Astrocyte (in vitro differentiated cells and primary cell): Measurements from ENCODE around the gene KRAS. TPM values are rescaled to one million over a fixed set of nuclear protein-coding genes. Genes with fewer than 3 reads are reported as not detected.

Source experiments
- DNase-seq: peaks from one replicate; pipeline ENCODE4 v3.0.0-alpha.2; 2010; ENCODE audit warnings: low read depth
- FAIRE-seq: peaks from 2 replicates; lab custom pipeline; 2011; peaks lifted over from hg19 to GRCh38; lab: Jason Lieb, UNC
- H2AFZ ChIP-seq: 2 replicates; pipeline ENCODE4 v1.6.0; 2012; ENCODE audit warnings: low read depth, low read length, inconsistent platforms
- H3K27ac ChIP-seq: 2 replicates; pipeline ENCODE4 v1.5.1; 2011; ENCODE audit warnings: low read depth, low read length, inconsistent platforms
- H3K27me3 ChIP-seq: 2 replicates; pipeline ENCODE4 v1.6.0; 2011; ENCODE audit warnings: low read length, inconsistent platforms; ENCODE audit not compliant: insufficient read depth
- H3K36me3 ChIP-seq: 2 replicates; pipeline ENCODE4 v1.5.1; 2011; ENCODE audit warnings: low read length, inconsistent platforms; ENCODE audit not compliant: insufficient read depth
- H3K4me1 ChIP-seq: 2 replicates; pipeline ENCODE4 v1.5.1; 2011; ENCODE audit warnings: low read length, inconsistent platforms; ENCODE audit not compliant: insufficient read depth
- H3K4me2 ChIP-seq: 2 replicates; pipeline ENCODE4 v1.6.0; 2012; ENCODE audit warnings: low read length, inconsistent platforms
- H3K4me3 ChIP-seq: 2 replicates; pipeline ENCODE4 v1.5.1; 2011; ENCODE audit warnings: low read depth, mild to moderate bottlenecking, low read length, inconsistent platforms; ENCODE audit not compliant: insufficient read depth
- H3K79me2 ChIP-seq: 2 replicates; pipeline ENCODE4 v1.6.0; 2012; ENCODE audit warnings: mild to moderate bottlenecking, low read length, inconsistent platforms; ENCODE audit not compliant: insufficient read depth
- H3K9ac ChIP-seq: 2 replicates; pipeline ENCODE4 v1.6.0; 2012; ENCODE audit warnings: mild to moderate bottlenecking, low read length, inconsistent platforms
- H3K9me3 ChIP-seq: 2 replicates; pipeline ENCODE4 v1.5.1; 2012; ENCODE audit warnings: low read depth, mild to moderate bottlenecking, low read length, inconsistent platforms; ENCODE audit not compliant: insufficient read depth
- H4K20me1 ChIP-seq: 2 replicates; pipeline ENCODE4 v1.6.0; 2012; ENCODE audit warnings: low read length, inconsistent platforms; ENCODE audit not compliant: insufficient read depth
- H3K27ac Mint-ChIP-seq: one replicate; pipeline ENCODE4 v1.8.0; 2021; ENCODE audit warnings: mild to moderate bottlenecking, mixed read lengths; ENCODE audit not compliant: unreplicated experiment
- H3K27me3 Mint-ChIP-seq: one replicate; pipeline ENCODE4 v1.8.0; 2021; ENCODE audit warnings: low read depth, mixed read lengths; ENCODE audit not compliant: unreplicated experiment
- H3K36me3 Mint-ChIP-seq: one replicate; pipeline ENCODE4 v1.8.0; 2021; ENCODE audit warnings: low read depth, mixed read lengths; ENCODE audit not compliant: unreplicated experiment
- H3K4me1 Mint-ChIP-seq: one replicate; pipeline ENCODE4 v1.8.0; 2021; ENCODE audit warnings: low read depth, mixed read lengths; ENCODE audit not compliant: unreplicated experiment
- H3K4me3 Mint-ChIP-seq: one replicate; pipeline ENCODE4 v1.8.0; 2021; ENCODE audit warnings: mild to moderate bottlenecking, moderate library complexity, mixed read lengths; ENCODE audit not compliant: unreplicated experiment
- H3K9me3 Mint-ChIP-seq: one replicate; pipeline ENCODE4 v1.8.0; 2021; ENCODE audit warnings: mild to moderate bottlenecking, mixed read lengths; ENCODE audit not compliant: unreplicated experiment
- CTCF ChIP-seq: IDR thresholded peaks from 2 replicates; pipeline ENCODE4 v1.5.1; 2011; ENCODE audit warnings: low read depth, mild to moderate bottlenecking, inconsistent platforms, low read length, moderate library complexity; ENCODE audit not compliant: insufficient read depth
- EZH2 ChIP-seq: IDR thresholded peaks from 2 replicates; pipeline ENCODE4 v1.6.1; 2012; ENCODE audit warnings: mild to moderate bottlenecking, low read length, inconsistent platforms; ENCODE audit not compliant: insufficient read depth
- total RNA-seq: library from RNA; stranded (reverse); gene quantifications from 2 replicates; pipeline ENCODE4 v1.2.1, GENCODE V29; 2021

Gene KRAS
- total RNA-seq, 1 donor from 2014 or later = 40.3 TPM

GRCh38 chr12:25283006-25283405 is 32.3 kb upstream of the KRAS start:
- H3K9me3 ChIP-seq = no peaks in the 10 kb centered on the region
- H3K9ac ChIP-seq = no peak overlapping the region
- H3K36me3 ChIP-seq = no peaks in the 10 kb centered on the region
- H4K20me1 ChIP-seq = no peaks in the 10 kb centered on the region
- no peak overlapping the region for H3K27ac Mint-ChIP-seq
- H3K4me3 ChIP-seq = no peak overlapping the region
- no peak for TF ChIP-seq EZH2
- no peak for TF ChIP-seq CTCF
- H3K27me3 ChIP-seq = no peaks in the 10 kb centered on the region
- no peak for DNase-seq
- no peaks in the 10 kb centered on the region for H3K9me3 Mint-ChIP-seq
- no peaks in the 10 kb centered on the region for H3K36me3 Mint-ChIP-seq
- no peak overlapping the region for H2AFZ ChIP-seq
- H3K27ac ChIP-seq = no peak overlapping the region
- no peak overlapping the region for H3K4me3 Mint-ChIP-seq
- no peaks in the 10 kb centered on the region for H3K4me1 Mint-ChIP-seq
- no peak overlapping the region for H3K4me2 ChIP-seq
- FAIRE-seq = no peak
- no peaks in the 10 kb centered on the region for H3K79me2 ChIP-seq
- H3K4me1 ChIP-seq = no peaks in the 10 kb centered on the region
- peaks cover 2% of the 10 kb centered on the region for H3K27me3 Mint-ChIP-seq

GRCh38 chr12:25280082-25280481 is 29.4 kb upstream of the KRAS start:
- H3K9me3 Mint-ChIP-seq = no peaks in the 10 kb centered on the region
- no peak overlapping the region for H3K27ac Mint-ChIP-seq
- no peaks in the 10 kb centered on the region for H3K79me2 ChIP-seq
- no peaks in the 10 kb centered on the region for H4K20me1 ChIP-seq
- FAIRE-seq = no peak
- DNase-seq = no peak
- peaks cover 5% of the 10 kb centered on the region for H3K4me1 ChIP-seq
- H3K4me3 Mint-ChIP-seq = no peak overlapping the region
- no peak overlapping the region for H3K4me3 ChIP-seq
- no peak for TF ChIP-seq EZH2
- TF ChIP-seq CTCF = no peak
- H3K36me3 Mint-ChIP-seq = no peaks in the 10 kb centered on the region
- peaks cover 2% of the 10 kb centered on the region for H3K27me3 Mint-ChIP-seq
- H3K36me3 ChIP-seq = no peaks in the 10 kb centered on the region
- peaks cover 3% of the 10 kb centered on the region for H3K4me1 Mint-ChIP-seq
- no peak overlapping the region for H3K4me2 ChIP-seq
- no peak overlapping the region for H3K27ac ChIP-seq
- no peaks in the 10 kb centered on the region for H3K9me3 ChIP-seq
- no peaks in the 10 kb centered on the region for H3K27me3 ChIP-seq
- H2AFZ ChIP-seq = no peak overlapping the region
- H3K9ac ChIP-seq = no peak overlapping the region

GRCh38 chr12:25278269-25278668 is 27.5 kb upstream of the KRAS start:
- TF ChIP-seq CTCF (no peak), EZH2 (no peak)
- Mint-ChIP-seq H3K36me3 (no peaks in the 10 kb centered on the region), H3K4me3 (no peak overlapping the region), H3K27me3 (peaks cover 2% of the 10 kb centered on the region), H3K9me3 (no peaks in the 10 kb centered on the region), H3K4me1 (peaks cover 3% of the 10 kb centered on the region), H3K27ac (no peak overlapping the region)
- H3K9ac ChIP-seq = no peak overlapping the region
- no peak for FAIRE-seq
- no peak overlapping the region for H2AFZ ChIP-seq
- H3K9me3 ChIP-seq = no peaks in the 10 kb centered on the region
- H3K4me3 ChIP-seq = no peak overlapping the region
- DNase-seq = no peak
- H3K27me3 ChIP-seq = no peaks in the 10 kb centered on the region
- peaks cover 5% of the 10 kb centered on the region for H3K4me1 ChIP-seq
- H3K4me2 ChIP-seq = no peak overlapping the region
- H3K36me3 ChIP-seq = no peaks in the 10 kb centered on the region
- H3K27ac ChIP-seq = no peak overlapping the region
- no peaks in the 10 kb centered on the region for H3K79me2 ChIP-seq
- H4K20me1 ChIP-seq = no peaks in the 10 kb centered on the region
